HEK293 (cell line): ENCODE results near the gene TMEM270.

Source experiments
- CTCF ChIA-PET: fragments of 350-600 bp; formaldehyde crosslinking; extraction: SDS; loops from one replicate; lab custom pipeline; 2021; ENCODE audit warnings: antibody characterized with exemption; lab: Yijun Ruan, JAX
- POLR2A ChIA-PET: fragments of 300-600 bp; formaldehyde crosslinking; extraction: SDS; loops from one replicate; lab custom pipeline; 2020; ENCODE audit warnings: antibody characterized with exemption, inconsistent platforms; lab: Yijun Ruan, JAX
- H3K27ac ChIP-seq: fragments of 200-500 bp; sonication (Bioruptor generic); 2 replicates; pipeline ENCODE4 v1.5.1; 2014; ENCODE audit warnings: low read depth, low read length, control low read depth, inconsistent platforms; ENCODE audit errors: extremely low read depth
- H3K36me3 ChIP-seq, 2 experiments: fragments of 200-500 bp in 1 of 2; sonication (Bioruptor generic) in 1 of 2; 1 replicate in 1 of 2; 2 replicates in 1 of 2; pipeline ENCODE4 v1.5.1; 2014 to 2017; ENCODE audit warnings: inconsistent platforms in 2 of 2, low read length in 2 of 2; ENCODE audit not compliant: control insufficient read depth in 2 of 2, insufficient read depth in 1 of 2
- H3K4me1 ChIP-seq: fragments of 200-500 bp; sonication (Bioruptor generic); 2 replicates; pipeline ENCODE4 v1.5.1; 2014; ENCODE audit warnings: mild to moderate bottlenecking, low read length, inconsistent platforms; ENCODE audit not compliant: control insufficient read depth, insufficient read depth
- H3K4me3 ChIP-seq: 2 replicates; pipeline ENCODE4 v1.5.1; 2011; ENCODE audit warnings: low read depth, mild to moderate bottlenecking, control low read depth, low read length, moderate library complexity
- H3K9me3 ChIP-seq: fragments of 200-500 bp; sonication (Bioruptor generic); 2 replicates; pipeline ENCODE4 v1.5.1; 2014; ENCODE audit warnings: low read depth, low read length, inconsistent platforms; ENCODE audit not compliant: control insufficient read depth, insufficient read depth
- RBAK ChIP-seq: fragments of 450-650 bp; formaldehyde crosslinking; IDR thresholded peaks from 2 replicates; pipeline ENCODE4 v1.5.1; 2016; ENCODE audit warnings: missing biosample characterization, missing genetic modification characterization
- REPIN1 ChIP-seq: fragments of 450-650 bp; formaldehyde crosslinking; IDR thresholded peaks from 2 replicates; pipeline ENCODE4 v1.5.1; 2017; ENCODE audit warnings: missing biosample characterization, missing genetic modification characterization, low read depth
- TCF7L2 ChIP-seq: IDR thresholded peaks from 2 replicates; pipeline ENCODE4 v1.6.1; 2011; ENCODE audit warnings: low read depth, mild to moderate bottlenecking, inconsistent platforms, low read length, moderate library complexity, borderline replicate concordance
- ZBTB10 ChIP-seq: fragments of 450-650 bp; formaldehyde crosslinking; IDR thresholded peaks from 2 replicates; pipeline ENCODE4 v1.5.1; 2016; ENCODE audit warnings: missing biosample characterization, missing genetic modification characterization
- ZFP3 ChIP-seq: fragments of 450-650 bp; formaldehyde crosslinking; IDR thresholded peaks from 2 replicates; pipeline ENCODE4 v1.5.1; 2016; ENCODE audit warnings: low read depth, missing biosample characterization, missing genetic modification characterization
- ZNF112 ChIP-seq: fragments of 450-650 bp; formaldehyde crosslinking; IDR thresholded peaks from 2 replicates; pipeline ENCODE4 v1.5.0; 2017; ENCODE audit warnings: missing biosample characterization, missing genetic modification characterization
- ZNF138 ChIP-seq: fragments of 450-650 bp; formaldehyde crosslinking; IDR thresholded peaks from 2 replicates; pipeline ENCODE4 v1.5.1; 2016; ENCODE audit warnings: missing biosample characterization, missing genetic modification characterization, borderline replicate concordance
- ZNF155 ChIP-seq: fragments of 450-650 bp; formaldehyde crosslinking; IDR thresholded peaks from 2 replicates; pipeline ENCODE4 v1.5.1; 2016; ENCODE audit warnings: missing biosample characterization, missing genetic modification characterization
- ZNF211 ChIP-seq: fragments of 450-650 bp; formaldehyde crosslinking; IDR thresholded peaks from 2 replicates; pipeline ENCODE4 v1.5.1; 2016; ENCODE audit warnings: low read depth, missing biosample characterization, missing genetic modification characterization
- ZNF23 ChIP-seq: fragments of 450-650 bp; formaldehyde crosslinking; IDR thresholded peaks from 2 replicates; pipeline ENCODE4 v1.5.1; 2016; ENCODE audit warnings: missing biosample characterization, missing genetic modification characterization, borderline replicate concordance
- ZNF24 ChIP-seq: fragments of 450-650 bp; formaldehyde crosslinking; IDR thresholded peaks from 2 replicates; pipeline ENCODE4 v1.5.1; 2016; ENCODE audit warnings: missing biosample characterization, missing genetic modification characterization
- ZNF404 ChIP-seq: fragments of 450-650 bp; formaldehyde crosslinking; IDR thresholded peaks from 2 replicates; pipeline ENCODE4 v1.5.1; 2017; ENCODE audit warnings: missing biosample characterization, missing genetic modification characterization
- ZNF426 ChIP-seq: fragments of 450-650 bp; formaldehyde crosslinking; IDR thresholded peaks from 2 replicates; pipeline ENCODE4 v1.5.1; 2017; ENCODE audit warnings: missing biosample characterization, missing genetic modification characterization, mild to moderate bottlenecking, inconsistent platforms, moderate library complexity
- ZNF777 ChIP-seq: fragments of 450-650 bp; formaldehyde crosslinking; IDR thresholded peaks from 2 replicates; pipeline ENCODE4 v1.5.1; 2017; ENCODE audit warnings: missing biosample characterization, missing genetic modification characterization, borderline replicate concordance
- ZNF792 ChIP-seq: fragments of 450-650 bp; formaldehyde crosslinking; IDR thresholded peaks from 2 replicates; pipeline ENCODE4 v1.5.1; 2016; ENCODE audit warnings: missing biosample characterization, missing genetic modification characterization
- ZSCAN16 ChIP-seq: fragments of 450-650 bp; formaldehyde crosslinking; IDR thresholded peaks from 2 replicates; pipeline ENCODE4 v1.5.1; 2016; ENCODE audit warnings: missing biosample characterization, missing genetic modification characterization
- TF ChIP-seq, protein P1 (sequence below): fragments of 450-650 bp; formaldehyde crosslinking; IDR thresholded peaks from 2 replicates; pipeline ENCODE4 v1.5.1; 2016; ENCODE audit warnings: missing biosample characterization, missing genetic modification characterization, borderline replicate concordance
- TF ChIP-seq, protein P2 (sequence below): fragments of 450-650 bp; IDR thresholded peaks from 2 replicates; pipeline ENCODE4 v1.5.1; 2018; ENCODE audit warnings: missing biosample characterization, missing genetic modification characterization
- TF ChIP-seq, protein P3 (sequence below): fragments of 450-650 bp; formaldehyde crosslinking; IDR thresholded peaks from 2 replicates; pipeline ENCODE4 v1.5.1; 2016; ENCODE audit warnings: missing biosample characterization, missing genetic modification characterization
- TF ChIP-seq, protein P4 (sequence below): fragments of 450-650 bp; formaldehyde crosslinking; IDR thresholded peaks from 2 replicates; pipeline ENCODE4 v1.5.1; 2017; ENCODE audit warnings: missing biosample characterization, missing genetic modification characterization

Gene TMEM270

GRCh38 chr7:73893342-73894101 lies 32.6 kb downstream of the TMEM270 start:
- H3K27ac ChIP-seq, result no peak overlapping the region
- POLR2A ChIA-PET, result no interaction called here

GRCh38 chr7:73894166-73894565 lies 33.2 kb downstream of the TMEM270 start:
- CTCF ChIA-PET, result no interaction called here
- H3K9me3 ChIP-seq, result no peaks in the 10 kb centered on the region
- POLR2A ChIA-PET, result interaction anchor here (0.6 kb wide), 1 partner anchor 125 kb away, joined by 4 read pairs; no protein-coding TSS in a partner anchor
- no peak overlapping the region for H3K4me3 ChIP-seq
- no peaks in the 10 kb centered on the region for H3K4me1 ChIP-seq
- no peaks in the 10 kb centered on the region for H3K36me3 ChIP-seq
- no peak overlapping the region for H3K27ac ChIP-seq
- TF ChIP-seq ZNF211 (tag by site-specific recombination) (no peak), ZNF792 (tag by site-specific recombination) (no peak), ZNF112 (no peak), ZNF138 (tag by site-specific recombination) (no peak), ZNF23 (tag by site-specific recombination) (no peak), ZFP3 (no peak), RBAK (tag by site-specific recombination) (no peak), ZNF404 (tag by site-specific recombination) (no peak)
- TF ChIP-seq, protein P1, sequence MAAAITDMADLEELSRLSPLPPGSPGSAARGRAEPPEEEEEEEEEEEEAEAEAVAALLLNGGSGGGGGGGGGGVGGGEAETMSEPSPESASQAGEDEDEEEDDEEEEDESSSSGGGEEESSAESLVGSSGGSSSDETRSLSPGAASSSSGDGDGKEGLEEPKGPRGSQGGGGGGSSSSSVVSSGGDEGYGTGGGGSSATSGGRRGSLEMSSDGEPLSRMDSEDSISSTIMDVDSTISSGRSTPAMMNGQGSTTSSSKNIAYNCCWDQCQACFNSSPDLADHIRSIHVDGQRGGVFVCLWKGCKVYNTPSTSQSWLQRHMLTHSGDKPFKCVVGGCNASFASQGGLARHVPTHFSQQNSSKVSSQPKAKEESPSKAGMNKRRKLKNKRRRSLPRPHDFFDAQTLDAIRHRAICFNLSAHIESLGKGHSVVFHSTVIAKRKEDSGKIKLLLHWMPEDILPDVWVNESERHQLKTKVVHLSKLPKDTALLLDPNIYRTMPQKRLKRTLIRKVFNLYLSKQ (tag by site-specific recombination), result no peak
- TF ChIP-seq, protein P2, sequence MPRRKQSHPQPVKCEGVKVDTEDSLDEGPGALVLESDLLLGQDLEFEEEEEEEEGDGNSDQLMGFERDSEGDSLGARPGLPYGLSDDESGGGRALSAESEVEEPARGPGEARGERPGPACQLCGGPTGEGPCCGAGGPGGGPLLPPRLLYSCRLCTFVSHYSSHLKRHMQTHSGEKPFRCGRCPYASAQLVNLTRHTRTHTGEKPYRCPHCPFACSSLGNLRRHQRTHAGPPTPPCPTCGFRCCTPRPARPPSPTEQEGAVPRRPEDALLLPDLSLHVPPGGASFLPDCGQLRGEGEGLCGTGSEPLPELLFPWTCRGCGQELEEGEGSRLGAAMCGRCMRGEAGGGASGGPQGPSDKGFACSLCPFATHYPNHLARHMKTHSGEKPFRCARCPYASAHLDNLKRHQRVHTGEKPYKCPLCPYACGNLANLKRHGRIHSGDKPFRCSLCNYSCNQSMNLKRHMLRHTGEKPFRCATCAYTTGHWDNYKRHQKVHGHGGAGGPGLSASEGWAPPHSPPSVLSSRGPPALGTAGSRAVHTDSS, result no peak
- TF ChIP-seq, protein P3, sequence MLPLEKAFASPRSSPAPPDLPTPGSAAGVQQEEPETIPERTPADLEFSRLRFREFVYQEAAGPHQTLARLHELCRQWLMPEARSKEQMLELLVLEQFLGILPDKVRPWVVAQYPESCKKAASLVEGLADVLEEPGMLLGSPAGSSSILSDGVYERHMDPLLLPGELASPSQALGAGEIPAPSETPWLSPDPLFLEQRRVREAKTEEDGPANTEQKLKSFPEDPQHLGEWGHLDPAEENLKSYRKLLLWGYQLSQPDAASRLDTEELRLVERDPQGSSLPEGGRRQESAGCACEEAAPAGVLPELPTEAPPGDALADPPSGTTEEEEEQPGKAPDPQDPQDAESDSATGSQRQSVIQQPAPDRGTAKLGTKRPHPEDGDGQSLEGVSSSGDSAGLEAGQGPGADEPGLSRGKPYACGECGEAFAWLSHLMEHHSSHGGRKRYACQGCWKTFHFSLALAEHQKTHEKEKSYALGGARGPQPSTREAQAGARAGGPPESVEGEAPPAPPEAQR (tag by site-specific recombination), result no peak

More at GRCh38 chr7:73893342-73894101, 32.6 kb downstream of the TMEM270 start:
- CTCF ChIA-PET, result interaction anchor here (0.6 to 0.8 kb wide), 3 partner anchors 13 to 133 kb away, joined by 3 read pairs; no protein-coding TSS in a partner anchor
- Histone ChIP-seq H3K9me3 (no peaks in the 10 kb centered on the region), H3K36me3 (no peaks in the 10 kb centered on the region), H3K4me3 (no peak overlapping the region), H3K4me1 (no peaks in the 10 kb centered on the region)
- TF ChIP-seq ZNF24 (no peak), ZNF777 (tag by site-specific recombination) (no peak), TCF7L2 (no peak), REPIN1 (tag by site-specific recombination) (no peak), ZBTB10 (tag by site-specific recombination) (no peak), ZNF155 (tag by site-specific recombination) (no peak), ZNF426 (tag by site-specific recombination) (no peak), ZSCAN16 (tag by site-specific recombination) (no peak), ZNF404 (tag by site-specific recombination) (no peak)
- TF ChIP-seq, protein P4, sequence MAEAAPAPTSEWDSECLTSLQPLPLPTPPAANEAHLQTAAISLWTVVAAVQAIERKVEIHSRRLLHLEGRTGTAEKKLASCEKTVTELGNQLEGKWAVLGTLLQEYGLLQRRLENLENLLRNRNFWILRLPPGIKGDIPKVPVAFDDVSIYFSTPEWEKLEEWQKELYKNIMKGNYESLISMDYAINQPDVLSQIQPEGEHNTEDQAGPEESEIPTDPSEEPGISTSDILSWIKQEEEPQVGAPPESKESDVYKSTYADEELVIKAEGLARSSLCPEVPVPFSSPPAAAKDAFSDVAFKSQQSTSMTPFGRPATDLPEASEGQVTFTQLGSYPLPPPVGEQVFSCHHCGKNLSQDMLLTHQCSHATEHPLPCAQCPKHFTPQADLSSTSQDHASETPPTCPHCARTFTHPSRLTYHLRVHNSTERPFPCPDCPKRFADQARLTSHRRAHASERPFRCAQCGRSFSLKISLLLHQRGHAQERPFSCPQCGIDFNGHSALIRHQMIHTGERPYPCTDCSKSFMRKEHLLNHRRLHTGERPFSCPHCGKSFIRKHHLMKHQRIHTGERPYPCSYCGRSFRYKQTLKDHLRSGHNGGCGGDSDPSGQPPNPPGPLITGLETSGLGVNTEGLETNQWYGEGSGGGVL (tag by site-specific recombination), result no peak
